DND-41 (cell line): ENCODE results near the gene FIG4.
"Not testable (repeated sequence)": the region's sequence is repeated elsewhere in the genome, so short reads cannot be mapped to it uniquely, and the experiment has no call there.

Source experiments
- ATAC-seq: fragments of 200-7000 bp; cut with Tn5 transposase; 3 replicates; pipeline ENCODE4 v1.9.1; 2021; ENCODE audit warnings: low read depth; ENCODE audit not compliant: insufficient read depth
- DNase-seq: peaks from one replicate; pipeline ENCODE4 v3.0.0-alpha.2; 2020
- H2AFZ ChIP-seq: 2 replicates; pipeline ENCODE4 v1.6.0; 2012; ENCODE audit warnings: low read depth, low read length
- H3K27ac ChIP-seq: 2 replicates; pipeline ENCODE4 v1.5.1; 2012; ENCODE audit warnings: low read length, inconsistent platforms
- H3K27me3 ChIP-seq: fragments of 200-600 bp; sonication (generic); 2 replicates; pipeline ENCODE4 v1.6.0; 2012; ENCODE audit warnings: low read length, mild to moderate bottlenecking, inconsistent platforms; ENCODE audit not compliant: insufficient read depth, poor library complexity
- H3K36me3 ChIP-seq: 2 replicates; pipeline ENCODE4 v1.5.1; 2012; ENCODE audit warnings: low read length, inconsistent platforms; ENCODE audit not compliant: insufficient read depth
- H3K4me1 ChIP-seq: 2 replicates; pipeline ENCODE4 v1.5.1; 2012; ENCODE audit warnings: mild to moderate bottlenecking, low read length; ENCODE audit not compliant: insufficient read depth
- H3K4me2 ChIP-seq: 2 replicates; pipeline ENCODE4 v1.6.0; 2012; ENCODE audit warnings: mild to moderate bottlenecking, moderate library complexity, low read length, inconsistent platforms; ENCODE audit not compliant: insufficient read depth
- H3K4me3 ChIP-seq, 2 experiments: fragments of 200-600 bp in 1 of 2; shearing (Covaris generic) in 1 of 2; 2 replicates each; pipeline ENCODE4 v1.5.1; 2012 to 2016; ENCODE audit warnings: inconsistent platforms in 2 of 2, low read length in 2 of 2, mild to moderate bottlenecking in 2 of 2, low read depth in 1 of 2, moderate library complexity in 1 of 2
- H3K79me2 ChIP-seq: 2 replicates; pipeline ENCODE4 v1.6.0; 2012; ENCODE audit warnings: low read length, inconsistent platforms; ENCODE audit not compliant: insufficient read depth
- H3K9ac ChIP-seq: 2 replicates; pipeline ENCODE4 v1.6.0; 2012; ENCODE audit warnings: low read depth, mild to moderate bottlenecking, inconsistent platforms, low read length, moderate library complexity
- H3K9me3 ChIP-seq: 2 replicates; pipeline ENCODE4 v1.5.1; 2012; ENCODE audit warnings: low read length, moderate library complexity, mild to moderate bottlenecking, inconsistent platforms; ENCODE audit not compliant: insufficient read depth, severe bottlenecking
- H4K20me1 ChIP-seq: 2 replicates; pipeline ENCODE4 v1.6.0; 2012; ENCODE audit warnings: low read length; ENCODE audit not compliant: insufficient read depth
- CTCF ChIP-seq: IDR thresholded peaks from 2 replicates; pipeline ENCODE4 v1.5.1; 2012; ENCODE audit warnings: borderline replicate concordance, low read length, moderate library complexity, mild to moderate bottlenecking; ENCODE audit not compliant: poor library complexity, severe bottlenecking; ENCODE audit errors: extremely low read depth
- EZH2 ChIP-seq: IDR thresholded peaks from 3 replicates; pipeline ENCODE4 v1.6.1; 2012; ENCODE audit warnings: borderline replicate concordance, low read depth, mild to moderate bottlenecking, moderate library complexity, low read length, inconsistent platforms; ENCODE audit not compliant: severe bottlenecking

Gene FIG4

GRCh38 chr6:109720311-109720710 is 29.2 kb downstream of the FIG4 start:
- no peaks in the 10 kb centered on the region for H4K20me1 ChIP-seq
- H3K9me3 ChIP-seq, result no peaks in the 10 kb centered on the region
- H2AFZ ChIP-seq, result no peak overlapping the region
- no peak overlapping the region for H3K4me3 ChIP-seq
- H3K79me2 ChIP-seq, result no peaks in the 10 kb centered on the region
- TF ChIP-seq EZH2, result no peak
- TF ChIP-seq CTCF, result no peak
- H3K4me2 ChIP-seq, result no peak overlapping the region
- H3K9ac ChIP-seq, result no peak overlapping the region
- no peaks in the 10 kb centered on the region for H3K4me1 ChIP-seq
- DNase-seq (no peak), ATAC-seq (no peak)
- H3K27me3 ChIP-seq, result no peaks in the 10 kb centered on the region
- no peaks in the 10 kb centered on the region for H3K36me3 ChIP-seq
- no peak overlapping the region for H3K27ac ChIP-seq

- H3K4me1 ChIP-seq, result no peaks in the 10 kb centered on the region
- no peak for DNase-seq
- no peaks in the 10 kb centered on the region for H3K36me3 ChIP-seq
- no peak for ATAC-seq
- TF ChIP-seq CTCF (no peak), EZH2 (no peak)
- H2AFZ ChIP-seq, result no peak overlapping the region
- no peaks in the 10 kb centered on the region for H3K79me2 ChIP-seq
- no peak overlapping the region for H3K4me2 ChIP-seq
- H3K9ac ChIP-seq, result no peak overlapping the region
- H3K9me3 ChIP-seq, result no peaks in the 10 kb centered on the region
- H3K27ac ChIP-seq, result no peak overlapping the region
- no peaks in the 10 kb centered on the region for H3K27me3 ChIP-seq
- no peaks in the 10 kb centered on the region for H4K20me1 ChIP-seq
- H3K4me3 ChIP-seq, result no peak overlapping the region
Measured at GRCh38 chr6:109722011-109722410, 30.9 kb downstream of the FIG4 start.

- H3K4me2 ChIP-seq, result no peak overlapping the region
- no peak overlapping the region for H3K9ac ChIP-seq
- H3K27me3 ChIP-seq, result no peaks in the 10 kb centered on the region
- no peaks in the 10 kb centered on the region for H4K20me1 ChIP-seq
- H3K4me1 ChIP-seq, result no peaks in the 10 kb centered on the region
- no peak for TF ChIP-seq CTCF
- no peak for TF ChIP-seq EZH2
- no peaks in the 10 kb centered on the region for H3K36me3 ChIP-seq
- no peak overlapping the region for H3K4me3 ChIP-seq
- H3K27ac ChIP-seq, result no peak overlapping the region
- H3K9me3 ChIP-seq, result no peaks in the 10 kb centered on the region
- no peak for ATAC-seq
- H3K79me2 ChIP-seq, result no peaks in the 10 kb centered on the region
- no peak for DNase-seq
- no peak overlapping the region for H2AFZ ChIP-seq
Measured at GRCh38 chr6:109722564-109723254, 31.6 kb downstream of the FIG4 start.

GRCh38 chr6:109725250-109725649 is 34.2 kb downstream of the FIG4 start:
- not testable (repeated sequence) for H3K27me3 ChIP-seq, H4K20me1 ChIP-seq, H3K79me2 ChIP-seq, DNase-seq, H3K27ac ChIP-seq, H3K9ac ChIP-seq, H3K4me1 ChIP-seq, H2AFZ ChIP-seq, H3K4me3 ChIP-seq, H3K4me2 ChIP-seq, H3K36me3 ChIP-seq, ATAC-seq, H3K9me3 ChIP-seq
